Central memory CD8-positive, alpha-beta T cell (primary cell): Measurements from ENCODE around the gene CDX1.

Source experiments
- ATAC-seq: fragments of 150-1000 bp; cut with Tn5 transposase; replicated peaks from 2 replicates; pipeline ENCODE4 v1.10.0; 2022; ENCODE audit warnings: mild to moderate bottlenecking, moderate FRiP score, moderate number of reproducible peaks; ENCODE audit not compliant: poor library complexity, severe bottlenecking; ENCODE audit errors: extremely low read depth
- DNase-seq, 2 donors: peaks; one replicate each; pipeline ENCODE4 v3.0.0; 2021; ENCODE audit warnings: low spot score in 2 of 2
- H3K27ac Mint-ChIP-seq: one replicate; pipeline ENCODE4 v1.8.0; 2022; ENCODE audit warnings: low read depth, mild to moderate bottlenecking, moderate library complexity, mixed read lengths
- H3K27me3 Mint-ChIP-seq: one replicate; pipeline ENCODE4 v1.8.0; 2022; ENCODE audit warnings: mixed read lengths
- H3K36me3 Mint-ChIP-seq: one replicate; pipeline ENCODE4 v1.8.0; 2022; ENCODE audit warnings: mild to moderate bottlenecking, moderate library complexity, mixed read lengths; ENCODE audit not compliant: insufficient read depth
- H3K4me1 Mint-ChIP-seq: one replicate; pipeline ENCODE4 v1.8.0; 2022; ENCODE audit warnings: mixed read lengths
- H3K4me3 Mint-ChIP-seq: one replicate; pipeline ENCODE4 v1.8.0; 2022; ENCODE audit warnings: mild to moderate bottlenecking, moderate library complexity, mixed read lengths
- H3K9me3 Mint-ChIP-seq: one replicate; pipeline ENCODE4 v1.8.0; 2022; ENCODE audit warnings: mixed read lengths

CDX1 gene

GRCh38 chr5:150217038-150217437 is 50.5 kb downstream of the CDX1 start:
- no peaks in the 10 kb centered on the region for H3K4me1 Mint-ChIP-seq
- ATAC-seq (no peak), DNase-seq (no peak)
- no peak overlapping the region for H3K27ac Mint-ChIP-seq
- H3K4me3 Mint-ChIP-seq: no peak overlapping the region
- H3K9me3 Mint-ChIP-seq: no peaks in the 10 kb centered on the region
- H3K36me3 Mint-ChIP-seq: peaks cover 5% of the 10 kb centered on the region
- peaks cover 31% of the 10 kb centered on the region for H3K27me3 Mint-ChIP-seq

- ATAC-seq (peak; percentile 89), DNase-seq (peak; percentile 71 to 75)
- Mint-ChIP-seq H3K9me3 (no peaks in the 10 kb centered on the region), H3K4me3 (no peak overlapping the region), H3K27me3 (peaks cover 31% of the 10 kb centered on the region), H3K36me3 (peaks cover 5% of the 10 kb centered on the region), H3K27ac (no peak overlapping the region), H3K4me1 (no peaks in the 10 kb centered on the region)
Measured at GRCh38 chr5:150217873-150218692, 51.5 kb downstream of the CDX1 start.

- H3K36me3 Mint-ChIP-seq: peaks cover 5% of the 10 kb centered on the region
- H3K27me3 Mint-ChIP-seq: peaks cover 31% of the 10 kb centered on the region
- no peaks in the 10 kb centered on the region for H3K4me1 Mint-ChIP-seq
- no peak overlapping the region for H3K4me3 Mint-ChIP-seq
- no peak for DNase-seq
- no peak for ATAC-seq
- H3K27ac Mint-ChIP-seq: no peak overlapping the region
- no peaks in the 10 kb centered on the region for H3K9me3 Mint-ChIP-seq
Measured at GRCh38 chr5:150218693-150219035, 52.1 kb downstream of the CDX1 start.

GRCh38 chr5:150219142-150219541 is 52.6 kb downstream of the CDX1 start:
- Mint-ChIP-seq H3K36me3 (peaks cover 5% of the 10 kb centered on the region), H3K9me3 (no peaks in the 10 kb centered on the region), H3K27me3 (peaks cover 31% of the 10 kb centered on the region), H3K27ac (no peak overlapping the region), H3K4me3 (no peak overlapping the region), H3K4me1 (no peaks in the 10 kb centered on the region)
- DNase-seq (no peak), ATAC-seq (no peak)

GRCh38 chr5:150219861-150220260 is 53.3 kb downstream of the CDX1 start:
- Mint-ChIP-seq H3K27ac (no peak overlapping the region), H3K4me3 (no peak overlapping the region), H3K27me3 (peaks cover 31% of the 10 kb centered on the region), H3K9me3 (no peaks in the 10 kb centered on the region), H3K4me1 (no peaks in the 10 kb centered on the region), H3K36me3 (peaks cover 4% of the 10 kb centered on the region)
- ATAC-seq: no peak
- DNase-seq: no peak

- Mint-ChIP-seq H3K4me1 (no peaks in the 10 kb centered on the region), H3K36me3 (peaks cover 4% of the 10 kb centered on the region), H3K27me3 (peaks cover 21% of the 10 kb centered on the region), H3K27ac (no peak overlapping the region), H3K9me3 (no peaks in the 10 kb centered on the region), H3K4me3 (no peak overlapping the region)
- ATAC-seq (no peak), DNase-seq (no peak)
Measured at GRCh38 chr5:150221471-150221870, 54.9 kb downstream of the CDX1 start.

GRCh38 chr5:150222906-150223305 is 56.3 kb downstream of the CDX1 start:
- H3K27ac Mint-ChIP-seq: no peak overlapping the region

GRCh38 chr5:150223474-150223873 is 56.9 kb downstream of the CDX1 start:
- no peak for DNase-seq
- Mint-ChIP-seq H3K4me3 (no peak overlapping the region), H3K27me3 (peaks cover under 1% of the 10 kb centered on the region), H3K36me3 (no peaks in the 10 kb centered on the region), H3K4me1 (no peaks in the 10 kb centered on the region), H3K27ac (no peak overlapping the region), H3K9me3 (no peaks in the 10 kb centered on the region)
- ATAC-seq: no peak

More at GRCh38 chr5:150222906-150223305, 56.3 kb downstream of the CDX1 start:
- H3K4me3 Mint-ChIP-seq: no peak overlapping the region
- H3K36me3 Mint-ChIP-seq: no peaks in the 10 kb centered on the region
- H3K9me3 Mint-ChIP-seq: no peaks in the 10 kb centered on the region
- H3K27me3 Mint-ChIP-seq: peaks cover 6% of the 10 kb centered on the region
- no peaks in the 10 kb centered on the region for H3K4me1 Mint-ChIP-seq
- ATAC-seq (no peak), DNase-seq (no peak)

- DNase-seq (no peak), ATAC-seq (no peak)
- Mint-ChIP-seq H3K27me3 (no peaks in the 10 kb centered on the region), H3K4me1 (no peaks in the 10 kb centered on the region), H3K9me3 (no peaks in the 10 kb centered on the region), H3K36me3 (no peaks in the 10 kb centered on the region), H3K4me3 (no peak overlapping the region), H3K27ac (no peak overlapping the region)
Measured at GRCh38 chr5:150224483-150225027, 58.0 kb downstream of the CDX1 start.

GRCh38 chr5:150227036-150227435 is 60.5 kb downstream of the CDX1 start:
- Mint-ChIP-seq H3K9me3 (no peaks in the 10 kb centered on the region), H3K4me1 (no peaks in the 10 kb centered on the region), H3K4me3 (no peak overlapping the region), H3K27me3 (no peaks in the 10 kb centered on the region), H3K36me3 (peaks cover 1% of the 10 kb centered on the region), H3K27ac (no peak overlapping the region)
- ATAC-seq (peak; percentile 3), DNase-seq (no peak)

- H3K4me3 Mint-ChIP-seq: no peak overlapping the region
- peaks cover 1% of the 10 kb centered on the region for H3K36me3 Mint-ChIP-seq
- no peaks in the 10 kb centered on the region for H3K9me3 Mint-ChIP-seq
- no peak overlapping the region for H3K27ac Mint-ChIP-seq
- H3K4me1 Mint-ChIP-seq: no peaks in the 10 kb centered on the region
- H3K27me3 Mint-ChIP-seq: no peaks in the 10 kb centered on the region
- ATAC-seq (no peak), DNase-seq (no peak)
Measured at GRCh38 chr5:150227606-150228273, 61.2 kb downstream of the CDX1 start.

- Mint-ChIP-seq H3K36me3 (peaks cover 1% of the 10 kb centered on the region), H3K4me3 (no peak overlapping the region), H3K4me1 (no peaks in the 10 kb centered on the region), H3K9me3 (no peaks in the 10 kb centered on the region), H3K27me3 (no peaks in the 10 kb centered on the region), H3K27ac (no peak overlapping the region)
- ATAC-seq (no peak), DNase-seq (no peak)
Measured at GRCh38 chr5:150229571-150229970, 63.0 kb downstream of the CDX1 start.

- H3K4me3 Mint-ChIP-seq: no peak overlapping the region
- no peaks in the 10 kb centered on the region for H3K4me1 Mint-ChIP-seq
- no peaks in the 10 kb centered on the region for H3K27me3 Mint-ChIP-seq
- DNase-seq (no peak), ATAC-seq (no peak)
- no peak overlapping the region for H3K27ac Mint-ChIP-seq
- H3K9me3 Mint-ChIP-seq: no peaks in the 10 kb centered on the region
- peaks cover 1% of the 10 kb centered on the region for H3K36me3 Mint-ChIP-seq
Measured at GRCh38 chr5:150230842-150231241, 64.3 kb downstream of the CDX1 start.
